NCI-H2196 treated with DMSO at 0.1 percent for 48 hours (cell line): ENCODE results near the gene CCDC197.

Experiments
- DNase-seq: peaks from one replicate; lab custom pipeline; 2025; ENCODE audit not compliant: unreplicated experiment; lab: John Stamatoyannopoulos, UW

CCDC197 gene

DNA sequence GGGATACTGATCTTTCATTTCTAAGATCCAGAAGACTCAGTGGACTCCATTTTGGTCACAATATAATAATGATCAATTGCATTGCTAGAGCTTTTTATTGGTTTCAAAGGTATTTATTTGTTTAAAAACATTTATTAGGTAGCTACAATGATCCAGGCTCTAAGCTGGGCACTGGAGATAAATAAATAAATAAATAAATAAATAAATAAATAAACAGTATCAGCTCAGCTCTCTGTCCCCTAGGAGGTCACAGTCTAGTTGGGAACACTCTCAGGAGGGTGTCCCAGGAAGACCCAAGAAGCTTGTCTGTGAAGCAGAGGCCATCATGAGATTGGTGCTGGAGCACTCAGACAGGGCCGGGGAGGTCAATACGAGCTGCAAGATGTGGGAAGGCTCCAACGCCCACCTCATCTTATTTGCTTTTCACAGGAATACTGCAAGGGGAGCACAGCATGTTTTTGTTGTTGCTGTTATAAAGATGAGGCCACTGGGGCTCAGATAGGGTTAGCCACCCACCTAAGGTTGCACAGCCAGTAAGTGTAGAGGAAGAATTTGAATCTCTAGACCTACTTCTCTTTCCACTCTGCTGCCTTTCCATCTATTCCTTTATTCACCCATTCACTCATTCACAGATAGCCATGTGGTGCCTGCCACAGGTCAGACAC is 36.2 kb upstream of the CCDC197 start:
- no peak for DNase-seq

DNA sequence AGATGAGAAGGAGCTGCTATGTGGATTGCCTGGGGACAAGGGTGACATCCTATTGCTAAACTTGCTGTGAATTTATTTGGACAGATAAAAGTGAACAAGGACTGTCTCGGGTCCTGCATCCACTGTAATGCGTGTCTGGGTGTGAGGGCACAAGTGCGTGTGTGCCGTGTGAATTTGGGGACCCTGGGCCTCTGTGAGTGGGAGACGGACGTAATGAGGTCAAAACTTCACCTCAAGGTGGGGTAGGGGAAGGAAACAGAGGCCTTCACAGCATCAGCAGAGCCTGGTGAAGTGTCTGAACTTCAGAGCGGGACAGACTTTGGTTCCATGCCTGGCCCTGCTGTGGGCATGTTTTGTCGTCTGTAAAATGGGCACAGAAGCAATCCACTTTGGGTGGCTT is 35.5 kb upstream of the CCDC197 start:
- no peak for DNase-seq

DNA sequence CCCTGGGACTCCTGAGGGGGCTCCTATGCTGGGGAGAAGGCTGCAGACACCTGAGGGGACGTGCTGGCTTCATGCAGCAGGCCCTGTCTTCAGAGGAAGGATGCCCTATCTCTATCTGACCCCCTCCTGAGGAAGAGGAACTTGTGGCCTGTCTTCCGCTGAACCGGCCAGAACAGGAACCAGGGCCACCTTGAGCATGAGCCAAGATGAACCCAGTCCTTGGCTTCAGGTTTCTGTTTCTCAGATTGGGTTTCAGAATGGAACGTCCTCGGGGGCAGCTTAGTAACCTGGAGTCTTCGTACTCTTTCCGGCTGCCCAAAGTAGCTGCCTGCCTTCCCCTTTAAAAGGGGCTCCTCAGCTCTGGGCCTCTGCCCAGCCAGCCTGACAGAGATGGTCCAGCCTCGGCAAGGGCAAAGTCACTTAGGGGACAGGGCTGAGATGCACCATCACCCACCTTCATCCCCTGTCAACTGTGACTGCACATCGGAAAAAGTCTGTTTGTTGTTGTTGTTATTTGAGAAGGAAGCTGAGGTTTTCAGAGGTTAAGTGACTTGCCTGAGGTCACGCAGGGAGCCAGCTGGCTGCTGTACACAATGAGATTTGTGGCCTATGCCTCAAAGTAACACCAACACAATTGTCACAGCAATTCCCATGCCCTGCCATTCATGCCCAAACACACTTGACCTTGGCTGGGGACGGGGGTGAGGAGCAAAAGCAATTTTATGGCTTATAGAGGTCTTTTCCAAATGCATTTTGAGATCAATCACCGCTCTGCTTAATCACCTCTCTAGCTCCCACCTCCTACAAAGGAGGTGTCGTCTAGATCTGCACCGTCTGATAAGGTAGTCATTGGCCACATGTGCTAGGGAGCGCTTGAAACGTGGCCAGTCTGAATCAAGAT is 34.1 kb upstream of the CCDC197 start:
- DNase-seq = no peak

- no peak for DNase-seq
These were observed 33.4 kb upstream of the CCDC197 start for GRCh38 chr14:93963692-93964091.

- DNase-seq = no peak
These were observed 32.8 kb upstream of the CCDC197 start for GRCh38 chr14:93964281-93964680.

GRCh38 chr14:93964820-93965286 is 32.2 kb upstream of the CCDC197 start:
- DNase-seq = no peak

DNA sequence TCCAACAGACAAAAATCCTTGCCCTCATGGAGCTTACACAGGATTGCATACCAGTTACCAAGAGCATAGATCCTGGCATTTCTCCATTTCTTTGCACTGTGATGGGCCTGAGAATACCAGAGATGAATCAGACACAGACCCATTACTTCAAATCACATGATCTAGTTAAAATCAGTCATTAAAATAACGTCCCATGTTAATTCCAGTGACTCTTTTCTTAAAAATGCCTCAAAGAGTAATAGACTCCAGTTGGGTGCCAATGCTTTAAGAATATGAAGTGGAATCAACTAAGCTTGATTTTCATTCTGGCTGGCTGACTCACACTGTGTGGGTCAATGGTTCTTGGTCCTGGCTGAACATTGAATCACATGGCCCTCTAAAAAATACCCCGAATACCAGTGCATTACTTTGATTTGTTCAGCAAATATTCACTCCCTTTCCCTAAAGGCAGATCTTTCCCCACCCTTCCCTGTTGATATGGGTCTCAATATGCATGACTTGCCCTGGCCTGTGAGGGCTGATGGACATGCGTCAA is 31.7 kb upstream of the CCDC197 start:
- no peak for DNase-seq

- no peak for DNase-seq
These were observed 31.1 kb upstream of the CCDC197 start for GRCh38 chr14:93965946-93966474.

GRCh38 chr14:93967637-93968250 is 29.4 kb upstream of the CCDC197 start:
- no peak for DNase-seq

DNA sequence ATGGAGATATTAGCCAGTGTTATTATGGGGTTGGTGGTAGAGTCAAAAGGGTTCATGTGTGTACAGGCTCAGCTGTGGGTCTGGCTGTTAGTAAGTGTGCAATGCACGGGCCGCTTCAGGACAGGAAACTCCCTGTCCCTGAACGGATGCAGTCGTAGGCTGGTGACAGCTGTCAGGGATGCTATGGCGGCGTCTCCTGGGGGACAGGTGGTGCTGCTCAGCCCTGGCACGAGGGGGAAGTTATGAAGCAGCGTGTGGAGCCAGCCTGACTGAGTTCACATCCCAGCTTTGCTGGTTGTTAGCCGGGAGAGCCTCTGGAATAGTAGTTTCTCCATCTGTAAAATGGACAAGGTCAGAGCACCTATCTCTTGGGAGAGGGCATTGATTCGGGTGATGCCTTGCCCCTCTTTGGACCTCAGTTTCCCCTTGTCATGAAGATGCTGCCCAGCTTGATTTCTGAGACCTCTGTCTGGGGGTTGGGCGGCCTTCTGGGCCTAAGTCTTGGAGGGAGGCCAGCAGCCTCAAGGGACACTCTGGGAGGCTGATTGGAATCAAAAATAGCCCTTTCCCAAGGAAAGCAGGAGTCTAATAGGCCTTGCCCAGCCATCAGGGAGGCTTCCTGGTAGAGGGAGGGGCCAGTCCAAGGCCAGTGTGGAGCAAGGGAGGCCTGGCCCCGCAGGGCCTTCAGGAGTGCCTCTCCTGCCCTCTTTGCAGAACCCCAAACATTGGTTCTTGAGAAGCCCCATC is 27.8 kb upstream of the CCDC197 start:
- no peak for DNase-seq

DNA sequence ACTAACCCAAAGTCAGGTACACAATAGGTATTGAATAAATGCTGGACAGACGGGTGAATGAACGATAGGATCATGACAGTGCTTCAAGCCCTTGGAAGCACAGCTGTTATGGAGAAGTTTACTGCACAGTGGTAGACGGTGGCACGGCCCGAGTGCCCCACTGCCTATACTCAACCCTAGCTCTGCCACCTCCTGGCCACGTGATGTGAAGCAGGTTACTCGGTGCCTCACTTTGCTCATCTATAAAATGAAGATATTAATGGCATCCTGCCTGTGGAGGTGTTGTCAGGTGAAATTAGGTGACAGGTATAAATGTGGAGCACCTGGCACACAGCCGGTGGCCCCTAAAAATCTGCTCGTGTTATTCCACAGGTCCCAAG is 26.5 kb upstream of the CCDC197 start:
- DNase-seq = peak; percentile 6

DNA sequence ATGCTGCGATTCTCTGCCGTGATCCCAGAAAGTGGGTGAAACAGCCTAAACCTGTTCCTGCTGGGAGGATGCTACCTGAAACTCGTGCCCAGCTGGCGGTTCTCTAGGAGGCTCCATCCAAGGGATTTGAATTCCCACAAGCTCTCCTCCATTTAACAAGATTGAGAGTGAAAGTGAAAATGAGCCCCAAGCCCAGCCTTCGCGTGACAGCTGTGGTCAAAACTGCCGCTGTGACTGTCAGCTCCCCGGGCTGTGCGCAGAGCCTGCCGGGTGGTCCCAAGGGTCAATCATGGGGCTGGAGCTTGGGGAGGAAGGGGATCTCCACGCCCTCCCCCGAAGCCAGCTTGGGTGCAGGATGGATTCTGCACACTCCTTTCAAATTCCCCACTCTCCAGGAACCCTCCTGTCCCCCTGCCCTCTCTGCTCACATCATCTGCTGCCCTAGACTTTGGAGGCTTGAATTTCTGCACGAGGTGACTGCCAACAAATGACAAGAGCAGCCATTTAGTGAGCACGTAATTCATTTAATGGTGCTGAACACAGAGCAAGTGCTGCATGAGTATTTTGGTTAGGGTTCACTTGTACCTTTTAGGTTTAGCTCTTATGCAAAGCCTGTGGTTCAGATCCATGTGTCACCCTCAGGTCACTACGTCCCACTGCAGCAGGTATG is 26.0 kb upstream of the CCDC197 start:
- DNase-seq = no peak

DNA sequence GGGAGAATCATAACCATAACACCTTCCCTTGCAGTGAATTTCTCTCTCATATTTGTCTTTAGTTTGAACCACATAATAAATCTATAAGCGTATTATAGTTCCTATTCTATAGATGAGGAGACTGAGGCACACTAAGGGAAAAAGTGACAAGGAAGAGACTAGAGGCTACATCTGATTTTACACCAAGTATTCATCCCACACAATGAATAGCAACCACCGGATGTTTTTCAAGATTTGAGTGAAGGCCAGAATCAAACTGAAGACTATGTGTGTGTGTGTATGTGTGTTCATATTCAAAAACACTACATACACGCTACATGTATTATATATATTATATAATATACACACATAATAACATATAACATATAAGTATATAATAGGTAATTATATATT is 25.5 kb upstream of the CCDC197 start:
- no peak for DNase-seq

DNA sequence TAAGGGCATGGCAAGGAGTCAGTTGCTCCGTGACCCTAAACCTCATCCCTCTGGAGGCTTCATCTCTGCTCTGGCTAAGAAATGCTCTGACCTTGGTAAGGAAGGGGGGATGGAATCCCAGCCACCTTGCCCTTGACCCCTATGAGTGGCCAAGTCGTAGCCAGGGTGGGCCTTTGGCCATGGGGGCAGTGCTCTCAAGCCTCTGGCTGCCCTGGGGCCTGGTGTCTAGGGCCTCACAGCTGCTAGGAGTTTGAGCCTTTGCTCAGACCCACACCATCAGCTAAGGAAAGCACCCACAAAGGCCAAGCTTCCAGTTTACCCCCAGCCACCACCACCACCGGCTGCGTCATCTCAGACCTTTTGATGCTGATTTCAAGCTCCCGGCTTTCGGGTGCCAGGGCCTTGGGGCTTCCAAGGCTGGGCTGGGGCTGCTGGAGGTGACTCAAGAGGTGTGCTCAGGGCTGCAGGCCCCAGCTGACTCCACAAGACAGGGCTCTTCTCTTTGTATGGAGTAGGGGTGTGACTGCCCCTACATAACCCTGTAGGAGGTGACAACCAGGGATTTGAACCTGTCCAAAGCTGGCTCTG is 24.4 kb upstream of the CCDC197 start:
- no peak for DNase-seq

- DNase-seq = no peak
These were observed 23.5 kb upstream of the CCDC197 start for GRCh38 chr14:93973607-93974006.

GRCh38 chr14:93974299-93974698 is 22.8 kb upstream of the CCDC197 start:
- DNase-seq = no peak

- no peak for DNase-seq
These were observed 22.3 kb upstream of the CCDC197 start for GRCh38 chr14:93974833-93975232.

DNA sequence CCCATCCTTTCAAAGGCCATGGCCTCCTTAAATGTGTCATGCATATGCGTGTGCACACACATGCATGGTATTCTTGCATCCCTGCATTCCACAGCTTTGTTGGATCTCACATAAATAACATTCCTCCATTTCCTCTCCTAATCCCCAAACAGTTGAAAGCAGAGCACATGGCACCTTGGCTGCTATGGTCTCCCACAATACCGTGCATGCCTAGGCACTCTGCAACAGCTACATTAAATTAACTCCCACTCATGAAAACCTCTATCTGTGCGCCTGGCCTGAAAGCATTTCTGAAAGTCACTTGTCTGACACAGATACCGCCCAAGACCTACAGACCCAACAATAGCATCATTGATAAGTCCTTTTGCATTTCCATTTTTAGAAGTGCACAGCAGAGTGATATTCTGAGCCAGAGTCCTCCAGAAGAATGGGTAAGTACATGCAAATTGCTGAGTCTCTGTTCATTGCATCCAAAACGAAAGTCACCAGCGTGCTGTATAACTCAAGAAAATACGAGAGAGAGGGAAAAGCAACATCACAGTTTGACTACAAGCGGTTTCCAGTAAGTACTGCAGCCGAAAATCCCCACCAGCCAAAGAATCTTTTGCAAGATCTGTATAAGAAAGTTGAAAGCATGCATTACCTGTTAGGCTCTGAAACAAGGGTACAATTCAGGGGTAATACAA is 21.2 kb upstream of the CCDC197 start:
- no peak for DNase-seq

GRCh38 chr14:93976477-93977057 is 20.5 kb upstream of the CCDC197 start, which contains the start of gene ASB2:
ASB2 (minus strand) TSS chr14:93976570; CDS start chr14:93964539, 12,031 bp downstream.
- DNase-seq = no peak
